AG09309 (cell line): ENCODE results near the gene HAND1.
A peak's percentile ranks its signal among the peaks of the same experiment; 100 is the strongest.

Source experiments
- DNase-seq: peaks from one replicate; pipeline ENCODE4 v3.0.0-alpha.2; 2010; ENCODE audit warnings: low read depth
- H3K4me3 ChIP-seq: 2 replicates; pipeline ENCODE4 v1.5.1; 2011; ENCODE audit warnings: mild to moderate bottlenecking, low read depth, low read length, moderate library complexity; ENCODE audit not compliant: control insufficient read depth
- CTCF ChIP-seq: IDR thresholded peaks from 2 replicates; pipeline ENCODE4 v1.5.1; 2011; ENCODE audit warnings: mild to moderate bottlenecking, low read depth, low read length, inconsistent platforms; ENCODE audit not compliant: insufficient read depth, control insufficient read depth; ENCODE audit errors: missing control alignments

HAND1 gene

GRCh38 chr5:154522284-154522683 is 44.3 kb upstream of the HAND1 start:
- H3K4me3 ChIP-seq = no peak overlapping the region
- TF ChIP-seq CTCF = no peak
- DNase-seq = no peak

GRCh38 chr5:154521756-154522155 is 43.7 kb upstream of the HAND1 start:
- TF ChIP-seq CTCF = no peak
- H3K4me3 ChIP-seq = no peak overlapping the region
- no peak for DNase-seq

- TF ChIP-seq CTCF = peak; percentile 66
- no peak overlapping the region for H3K4me3 ChIP-seq
- no peak for DNase-seq
These were observed 42.9 kb upstream of the HAND1 start for GRCh38 chr5:154520861-154521453.

- no peak for DNase-seq
- TF ChIP-seq CTCF = no peak
- H3K4me3 ChIP-seq = no peak overlapping the region
These were observed 41.3 kb upstream of the HAND1 start for GRCh38 chr5:154519359-154519758.

- TF ChIP-seq CTCF = no peak
- DNase-seq = no peak
- no peak overlapping the region for H3K4me3 ChIP-seq
These were observed 40.4 kb upstream of the HAND1 start for GRCh38 chr5:154518438-154518867.

GRCh38 chr5:154517810-154518437 is 39.9 kb upstream of the HAND1 start:
- no peak overlapping the region for H3K4me3 ChIP-seq
- TF ChIP-seq CTCF = no peak
- DNase-seq = no peak
